NCI-H2171 treated with DMSO at 0.1 percent for 48 hours (cell line): Measurements from ENCODE around the gene ZNF853.
"Not testable (repeated sequence)": the region's sequence is repeated elsewhere in the genome, so short reads cannot be mapped to it uniquely, and the experiment has no call there.

Experiments used
- DNase-seq: peaks from one replicate; lab custom pipeline; 2025; lab: John Stamatoyannopoulos, UW

ZNF853 gene

DNA sequence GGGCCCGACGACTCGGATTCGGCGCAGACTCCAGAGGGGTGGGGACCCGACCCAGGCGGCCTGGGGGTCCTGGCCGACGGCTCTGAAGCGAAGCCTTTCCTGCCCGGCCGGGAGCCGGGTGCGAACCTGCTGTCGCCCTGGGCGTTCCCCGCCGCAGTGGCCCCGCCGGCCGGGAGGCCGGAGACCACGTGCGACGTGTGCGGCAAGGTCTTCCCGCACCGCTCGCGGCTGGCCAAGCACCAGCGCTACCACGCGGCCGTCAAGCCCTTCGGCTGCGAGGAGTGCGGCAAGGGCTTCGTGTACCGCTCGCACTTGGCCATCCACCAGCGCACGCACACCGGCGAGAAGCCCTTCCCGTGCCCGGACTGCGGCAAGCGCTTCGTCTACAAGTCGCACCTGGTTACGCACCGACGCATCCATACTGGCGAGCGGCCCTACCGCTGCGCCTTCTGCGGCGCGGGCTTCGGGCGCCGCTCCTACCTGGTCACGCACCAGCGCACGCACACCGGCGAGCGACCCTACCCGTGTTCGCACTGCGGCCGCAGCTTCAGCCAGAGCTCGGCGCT, 37.1 kb downstream of the ZNF853 start:
- no peak for DNase-seq

DNA sequence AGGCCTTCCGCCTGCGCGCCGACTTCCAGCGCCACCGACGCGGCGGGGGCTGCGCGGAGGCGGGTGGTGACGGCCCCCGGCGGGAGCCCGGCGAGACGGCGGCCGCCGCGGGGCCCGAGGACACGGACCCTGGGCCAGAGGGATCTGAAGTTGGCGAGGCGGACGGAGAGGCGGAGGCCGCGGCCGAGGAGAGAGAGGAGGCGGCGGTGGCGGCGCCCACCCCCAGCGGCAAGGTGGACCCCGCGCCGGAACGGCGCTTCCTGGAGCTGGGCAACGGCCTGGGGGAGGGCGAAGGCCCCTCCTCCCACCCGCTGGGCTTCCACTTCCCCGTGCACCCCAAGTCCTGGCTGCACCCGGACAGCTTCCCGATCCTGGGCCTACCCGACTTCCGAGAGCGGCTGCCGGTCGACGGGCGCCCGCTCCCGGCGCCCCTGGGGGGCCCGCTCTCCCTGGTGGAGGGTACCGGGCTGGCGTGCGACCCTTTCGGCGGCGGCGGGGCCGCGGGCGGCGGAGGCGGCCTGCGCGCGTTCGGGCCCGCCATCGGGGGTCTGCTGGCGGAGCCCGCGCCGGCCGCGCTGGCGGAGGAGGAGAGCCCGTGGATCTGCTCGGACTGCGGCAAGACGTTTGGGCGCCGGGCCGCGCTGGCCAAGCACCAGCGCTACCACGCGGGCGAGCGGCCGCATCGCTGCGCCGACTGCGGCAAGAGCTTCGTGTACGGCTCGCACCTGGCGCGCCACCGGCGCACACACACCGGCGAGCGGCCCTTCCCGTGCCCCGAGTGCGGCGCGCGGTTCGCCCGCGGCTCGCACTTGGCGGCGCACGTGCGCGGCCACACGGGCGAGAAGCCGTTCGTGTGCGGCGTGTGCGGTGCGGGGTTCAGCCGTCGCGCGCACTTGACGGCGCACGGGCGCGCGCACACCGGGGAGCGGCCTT, 37.9 kb downstream of the ZNF853 start:
- no peak for DNase-seq

- no peak for DNase-seq
These were observed 38.9 kb downstream of the ZNF853 start for GRCh38 chr7:6654113-6654841.

GRCh38 chr7:6654842-6655610, 39.6 kb downstream of the ZNF853 start:
- DNase-seq = no peak

DNA sequence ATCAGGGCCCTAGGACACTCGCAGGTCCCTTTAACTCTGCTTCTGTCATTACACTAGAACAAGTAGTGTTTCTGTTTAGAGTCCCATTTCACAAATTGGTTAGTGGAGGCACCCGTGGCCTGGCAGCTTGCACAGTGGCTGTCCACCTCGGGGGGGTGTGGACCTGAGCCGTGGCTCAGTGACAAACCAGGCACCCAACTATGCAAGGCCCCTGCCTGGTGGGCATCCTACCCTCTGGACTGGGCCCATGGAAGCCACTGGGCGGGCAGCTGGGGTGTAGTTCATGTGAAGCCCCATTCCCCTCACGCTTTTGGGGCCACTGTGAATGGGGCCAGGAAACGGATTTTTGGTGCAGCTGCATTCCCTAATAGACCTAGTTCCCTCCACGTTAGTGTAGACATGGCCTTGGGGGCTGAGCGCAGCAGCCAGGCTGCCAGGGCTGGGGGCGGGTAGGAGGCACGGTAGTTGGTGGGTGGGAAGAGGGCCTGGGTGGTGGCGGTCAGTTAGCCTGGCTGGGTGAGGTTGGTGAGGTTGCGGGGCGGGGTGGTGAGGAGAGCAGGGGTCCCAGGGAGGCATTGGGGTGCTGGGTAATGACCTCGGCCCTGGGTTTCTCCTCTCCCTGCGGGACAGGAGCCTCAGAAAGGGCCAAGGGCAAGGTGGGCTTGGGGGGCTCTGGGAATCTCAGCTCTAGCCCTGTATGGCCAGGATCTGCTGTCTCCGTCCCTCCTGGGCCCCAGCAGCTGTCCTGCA, 40.4 kb downstream of the ZNF853 start:
- no peak for DNase-seq

DNA sequence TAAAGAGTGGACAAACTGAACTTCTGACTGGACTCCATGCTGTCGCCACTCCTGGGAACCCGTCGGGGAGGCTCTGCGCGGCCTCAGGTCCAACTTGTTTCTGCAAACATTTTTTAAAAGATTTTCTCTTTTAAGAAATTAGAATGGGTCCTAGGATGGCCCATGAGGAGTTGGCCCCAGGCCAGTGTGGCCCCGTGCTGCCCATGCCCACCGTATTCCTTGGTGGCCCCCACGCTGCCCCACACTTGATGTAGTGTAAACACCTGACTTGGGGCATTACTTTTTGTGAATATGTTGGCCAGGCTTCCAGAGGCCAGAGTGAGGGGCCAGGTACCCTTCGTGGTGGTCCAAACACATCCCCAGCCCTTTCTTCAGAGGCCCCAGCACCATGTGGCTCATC, 41.0 kb downstream of the ZNF853 start:
- DNase-seq = no peak

GRCh38 chr7:6658618-6659345, 43.4 kb downstream of the ZNF853 start:
- DNase-seq = no peak

DNA sequence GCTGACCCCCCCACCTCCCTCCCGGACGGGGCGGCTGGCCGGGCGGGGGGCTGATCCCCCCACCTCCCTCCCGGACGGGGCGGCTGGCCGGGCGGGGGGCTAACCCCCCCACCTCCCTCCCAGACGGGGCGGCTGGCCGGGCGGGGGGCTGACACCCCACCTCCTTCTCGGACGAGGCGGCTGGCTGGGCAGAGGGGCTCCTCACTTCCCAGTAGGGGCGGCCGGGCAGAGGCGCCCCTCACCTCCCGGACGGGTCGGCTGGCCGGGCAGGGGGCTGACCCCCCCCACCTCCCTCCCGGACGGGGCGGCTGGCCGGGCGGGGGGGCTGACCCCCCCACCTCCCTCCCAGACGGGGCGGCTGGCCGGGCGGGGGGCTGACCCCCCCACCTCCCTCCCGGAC, 55.4 kb downstream of the ZNF853 start:
- DNase-seq = not testable (repeated sequence)
